ENCODE data around the gene TANGO6. TPM values are rescaled to one million over a fixed set of nuclear protein-coding genes. Genes with fewer than 3 reads are reported as not detected.

TANGO6 gene
- total RNA-seq, 2 experiments from 2014 or later: 17.1 to 18.1 TPM

DNA sequence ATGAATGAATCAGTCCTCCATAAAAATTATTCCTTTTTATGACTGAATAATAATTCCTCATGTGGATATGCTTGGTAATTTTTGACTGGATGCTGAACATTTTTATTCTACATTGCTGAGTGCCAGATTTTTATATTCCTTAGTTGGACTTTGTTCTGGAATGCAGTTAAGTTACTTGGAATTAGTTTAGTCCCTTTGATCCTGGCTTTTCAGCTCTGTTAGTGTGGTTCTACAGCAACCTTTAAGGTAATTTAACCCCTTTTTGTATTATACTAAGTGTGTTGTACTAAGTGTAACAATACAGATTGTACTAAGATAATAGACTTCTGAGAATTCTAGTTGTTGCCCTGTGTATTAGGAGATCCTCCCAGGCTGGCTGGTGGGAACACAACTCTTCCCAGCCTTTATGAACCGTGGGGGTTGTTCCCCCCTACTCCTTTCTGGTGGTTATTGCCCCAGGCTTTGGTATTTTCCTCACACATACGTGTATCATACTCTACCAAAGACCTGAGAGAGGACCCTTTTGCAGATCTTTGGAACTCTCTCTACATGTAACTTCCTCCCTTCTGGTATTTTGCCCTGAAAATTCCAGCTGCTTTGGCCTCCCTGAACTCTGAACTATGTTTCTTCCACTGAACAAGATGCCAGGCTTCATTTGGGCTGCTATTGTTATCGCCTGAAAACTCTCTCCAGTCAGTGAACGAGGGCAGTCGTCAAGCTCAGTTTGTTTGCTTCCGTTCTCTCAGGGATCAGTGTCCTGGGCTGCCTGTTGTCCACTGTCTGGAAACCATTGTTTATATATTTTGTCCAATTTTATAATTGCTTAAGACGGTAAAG, 30.5 kb downstream of the TANGO6 start:
- H3K4me1 Mint-ChIP-seq (ENCODE audit: low read depth): no peaks in the 10 kb centered on the region
- H3K9me3 Mint-ChIP-seq: no peaks in the 10 kb centered on the region
- peaks cover 87% of the 10 kb centered on the region for H3K36me3 Mint-ChIP-seq (ENCODE audit: low read depth)
- intact Hi-C loops (cut with DNase I, micrococcal nuclease): no loop called here
- H3K27ac Mint-ChIP-seq: no peak overlapping the region
- H3K27ac ChIP-seq (ENCODE audit: low read depth in 1 of 2, low read length in 2 of 2): no peak overlapping the region
- H3K27me3 Mint-ChIP-seq: no peaks in the 10 kb centered on the region
- H3K4me3 ChIP-seq (ENCODE audit: low read length): no peak overlapping the region
- TF ChIP-seq, protein P1, sequence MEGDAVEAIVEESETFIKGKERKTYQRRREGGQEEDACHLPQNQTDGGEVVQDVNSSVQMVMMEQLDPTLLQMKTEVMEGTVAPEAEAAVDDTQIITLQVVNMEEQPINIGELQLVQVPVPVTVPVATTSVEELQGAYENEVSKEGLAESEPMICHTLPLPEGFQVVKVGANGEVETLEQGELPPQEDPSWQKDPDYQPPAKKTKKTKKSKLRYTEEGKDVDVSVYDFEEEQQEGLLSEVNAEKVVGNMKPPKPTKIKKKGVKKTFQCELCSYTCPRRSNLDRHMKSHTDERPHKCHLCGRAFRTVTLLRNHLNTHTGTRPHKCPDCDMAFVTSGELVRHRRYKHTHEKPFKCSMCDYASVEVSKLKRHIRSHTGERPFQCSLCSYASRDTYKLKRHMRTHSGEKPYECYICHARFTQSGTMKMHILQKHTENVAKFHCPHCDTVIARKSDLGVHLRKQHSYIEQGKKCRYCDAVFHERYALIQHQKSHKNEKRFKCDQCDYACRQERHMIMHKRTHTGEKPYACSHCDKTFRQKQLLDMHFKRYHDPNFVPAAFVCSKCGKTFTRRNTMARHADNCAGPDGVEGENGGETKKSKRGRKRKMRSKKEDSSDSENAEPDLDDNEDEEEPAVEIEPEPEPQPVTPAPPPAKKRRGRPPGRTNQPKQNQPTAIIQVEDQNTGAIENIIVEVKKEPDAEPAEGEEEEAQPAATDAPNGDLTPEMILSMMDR (IDR thresholded peaks at IDR 0.05): no peak
- no peak overlapping the region for H3K4me3 Mint-ChIP-seq
- ChIA-PET CTCF (no interaction called here), POLR2A (no interaction called here)
- DNase-seq (no peak), ATAC-seq (ENCODE audit: poor library complexity) (no peak)
- no peaks in the 10 kb centered on the region for H3K27me3 ChIP-seq (ENCODE audit: control insufficient read depth in 1 of 2, insufficient read depth in 2 of 2, low read length in 2 of 2)
- no peaks in the 10 kb centered on the region for H3K9me3 ChIP-seq (ENCODE audit: control insufficient read depth in 1 of 2, insufficient read depth in 1 of 2, low read length in 2 of 2)
- H3K36me3 ChIP-seq (ENCODE audit: insufficient read depth, low read length): peaks cover 49% of the 10 kb centered on the region
- H3K4me1 ChIP-seq (ENCODE audit: insufficient read depth, low read length): no peaks in the 10 kb centered on the region

DNA sequence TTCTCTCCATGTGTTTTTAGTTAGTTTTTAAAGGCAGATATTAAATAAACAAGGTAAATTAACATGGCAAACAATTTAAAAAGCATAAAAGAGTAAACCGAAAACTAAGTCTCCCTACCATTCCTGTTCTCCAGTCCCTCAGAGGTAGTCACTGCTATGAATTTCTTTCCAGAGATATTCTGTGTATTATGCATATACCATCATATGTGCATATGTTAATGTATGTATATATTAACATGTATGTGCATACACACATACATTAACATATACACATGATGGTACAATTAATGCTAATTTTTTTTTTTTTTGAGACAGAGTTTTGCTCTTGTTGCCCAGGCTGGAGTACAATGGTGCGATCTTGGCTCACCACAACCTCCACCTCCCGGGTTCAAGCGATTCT, 32.5 kb downstream of the TANGO6 start:
- intact Hi-C loops (cut with DNase I, micrococcal nuclease): no loop called here
- DNase-seq: no peak
- no peaks in the 10 kb centered on the region for H3K27me3 Mint-ChIP-seq
- ChIA-PET CTCF (no interaction called here), POLR2A (no interaction called here)
- no peaks in the 10 kb centered on the region for H3K4me1 Mint-ChIP-seq (ENCODE audit: low read depth)
- H3K4me3 ChIP-seq (ENCODE audit: low read length): no peak overlapping the region
- no peak overlapping the region for H3K4me3 Mint-ChIP-seq
- H3K27ac Mint-ChIP-seq: no peak overlapping the region
- peaks cover 78% of the 10 kb centered on the region for H3K36me3 Mint-ChIP-seq (ENCODE audit: low read depth)
- peaks cover 52% of the 10 kb centered on the region for H3K36me3 ChIP-seq (ENCODE audit: insufficient read depth, low read length)
- H3K9me3 Mint-ChIP-seq: no peaks in the 10 kb centered on the region
- H3K9me3 ChIP-seq (ENCODE audit: control insufficient read depth in 1 of 2, insufficient read depth in 1 of 2, low read length in 2 of 2): no peaks in the 10 kb centered on the region
- TF ChIP-seq, protein P1 (IDR thresholded peaks at IDR 0.05): no peak
- H3K27me3 ChIP-seq (ENCODE audit: control insufficient read depth in 1 of 2, insufficient read depth in 2 of 2, low read length in 2 of 2): no peaks in the 10 kb centered on the region
- H3K4me1 ChIP-seq (ENCODE audit: insufficient read depth, low read length): no peaks in the 10 kb centered on the region
- H3K27ac ChIP-seq (ENCODE audit: low read depth in 1 of 2, low read length in 2 of 2): no peak overlapping the region
- no peak for ATAC-seq (ENCODE audit: poor library complexity)

DNA sequence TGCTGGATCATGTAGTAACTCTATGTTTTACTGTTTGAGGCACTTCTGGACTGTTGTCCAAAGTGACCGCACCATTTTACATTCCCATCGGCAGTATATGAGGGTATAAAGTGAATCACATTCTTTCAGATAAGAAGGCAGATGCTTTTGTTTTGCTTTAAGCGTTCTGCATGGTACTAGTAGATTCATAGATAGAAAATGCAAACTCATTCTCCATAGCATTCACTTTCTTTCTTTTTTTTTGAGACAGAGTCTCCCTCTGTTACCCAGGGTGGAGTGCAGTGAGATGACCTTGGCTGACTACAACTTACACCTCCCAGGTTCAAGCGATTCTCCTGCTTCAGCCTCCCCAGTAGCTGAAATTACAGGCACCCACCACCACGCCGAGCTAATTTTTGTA, 40.4 kb downstream of the TANGO6 start:
- TF ChIP-seq, protein P1 (IDR thresholded peaks at IDR 0.05): no peak
- Mint-ChIP-seq H3K4me3 (no peak overlapping the region), H3K27me3 (no peaks in the 10 kb centered on the region), H3K4me1 (ENCODE audit: low read depth) (no peaks in the 10 kb centered on the region), H3K9me3 (no peaks in the 10 kb centered on the region), H3K27ac (no peak overlapping the region), H3K36me3 (ENCODE audit: low read depth) (peaks cover 62% of the 10 kb centered on the region)
- intact Hi-C loops (cut with DNase I, micrococcal nuclease): loop anchor here in 1 of 2 experiments (5.0 kb wide), 1 partner anchor 49 kb away; no protein-coding TSS in a partner anchor
- Histone ChIP-seq H3K9me3 (ENCODE audit: control insufficient read depth in 1 of 2, insufficient read depth in 1 of 2, low read length in 2 of 2) (no peaks in the 10 kb centered on the region), H3K27ac (ENCODE audit: low read depth in 1 of 2, low read length in 2 of 2) (no peak overlapping the region), H3K4me3 (ENCODE audit: low read length) (no peak overlapping the region), H3K27me3 (ENCODE audit: control insufficient read depth in 1 of 2, insufficient read depth in 2 of 2, low read length in 2 of 2) (no peaks in the 10 kb centered on the region), H3K4me1 (ENCODE audit: insufficient read depth, low read length) (no peaks in the 10 kb centered on the region), H3K36me3 (ENCODE audit: insufficient read depth, low read length) (peaks cover 25% of the 10 kb centered on the region)
- ChIA-PET POLR2A (no interaction called here), CTCF (no interaction called here)
- DNase-seq: no peak
- no peak for ATAC-seq (ENCODE audit: poor library complexity)
